ENCODE results near the gene LGALS3. TPM values are rescaled to one million over a fixed set of nuclear protein-coding genes. Genes with fewer than 3 reads are reported as not detected.

The LGALS3 gene
- total RNA-seq, 2 experiments from 2014 or later: 6.5 to 7.8 TPM

DNA sequence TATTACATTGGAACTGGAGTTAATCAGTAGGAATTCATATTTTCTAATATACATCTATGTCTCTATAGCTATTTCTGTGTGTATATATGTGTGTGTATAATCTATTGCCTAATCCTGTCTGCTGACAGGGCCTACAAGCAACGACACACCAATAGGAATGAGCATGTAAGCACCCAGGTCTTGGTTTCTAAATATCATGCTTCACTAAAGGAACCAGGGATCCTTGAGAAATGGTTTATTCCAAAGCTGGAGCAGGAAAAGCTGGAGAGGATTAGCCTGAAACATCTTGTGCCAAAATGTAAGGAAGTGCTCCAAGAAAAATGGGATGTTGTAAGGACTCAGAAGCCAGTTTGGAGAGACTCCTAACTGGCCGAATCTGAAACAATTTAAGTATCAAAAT lies 29.3 kb upstream of the LGALS3 start:
- H3K36me3 Mint-ChIP-seq (ENCODE audit: low read depth): no peaks in the 10 kb centered on the region
- H3K27me3 Mint-ChIP-seq: no peaks in the 10 kb centered on the region
- ChIA-PET CTCF (no interaction called here), POLR2A (no interaction called here)
- intact Hi-C loops (cut with DNase I, micrococcal nuclease): loop anchor here in 1 of 2 experiments (5.0 to 10.0 kb wide), 2 partner anchors 275 to 333 kb away; no protein-coding TSS in a partner anchor
- DNase-seq (no peak), ATAC-seq (no peak)
- no peak overlapping the region for H3K27ac Mint-ChIP-seq
- peaks cover 47% of the 10 kb centered on the region for H3K4me1 Mint-ChIP-seq
- H3K9me3 Mint-ChIP-seq (ENCODE audit: low read depth): peaks cover 2% of the 10 kb centered on the region
- H3K4me3 Mint-ChIP-seq: no peak overlapping the region

- H3K4me3 Mint-ChIP-seq: no peak overlapping the region
These were observed 27.4 kb upstream of the LGALS3 start for GRCh38 chr14:55101698-55102097.

DNA sequence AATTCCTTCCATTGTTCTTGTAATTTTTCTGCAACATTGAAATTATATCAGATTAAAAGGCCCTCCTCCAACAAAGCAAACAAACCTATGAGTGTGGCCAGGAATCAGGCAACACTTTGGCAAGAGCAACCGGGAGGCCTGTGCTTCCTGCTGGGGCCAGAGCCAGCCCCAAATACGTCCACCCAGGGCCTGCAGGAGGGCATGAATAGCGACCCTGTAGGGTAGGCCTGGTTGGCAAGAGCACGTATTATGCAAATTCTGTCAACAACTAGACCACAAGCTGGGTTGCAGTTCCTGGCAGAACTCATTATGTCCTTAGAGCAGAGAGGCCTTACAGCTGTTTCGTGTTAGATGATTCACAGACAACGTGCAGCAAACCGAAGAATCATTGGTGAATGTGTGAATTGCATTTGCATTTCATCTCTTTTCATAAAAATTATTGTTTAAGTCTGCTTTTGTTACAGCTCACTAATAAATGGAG lies 26.9 kb upstream of the LGALS3 start:
- Mint-ChIP-seq H3K4me1 (peaks cover 43% of the 10 kb centered on the region), H3K27ac (peak overlapping the region; percentile 89), H3K4me3 (peak overlapping the region; percentile 49)

More at GRCh38 chr14:55101698-55102097, 27.4 kb upstream of the LGALS3 start:
- H3K4me1 Mint-ChIP-seq: peaks cover 47% of the 10 kb centered on the region
- ChIA-PET CTCF (interaction anchor here (1.5 to 2.4 kb wide), 3 partner anchors 8 to 50 kb away, joined by 4 to 8 read pairs (median 5); partner anchors contain the start of gene MAPK1IP1L), POLR2A (interaction anchor here (0.7 to 1.0 kb wide), 2 partner anchors 50 to 220 kb away, joined by 3 read pairs; partner anchors contain the start of gene MAPK1IP1L)
- no peaks in the 10 kb centered on the region for H3K36me3 Mint-ChIP-seq (ENCODE audit: low read depth)
- intact Hi-C loops (cut with DNase I, micrococcal nuclease): no loop called here
- DNase-seq: no peak
- H3K27ac Mint-ChIP-seq: no peak overlapping the region
- no peak for ATAC-seq
- no peaks in the 10 kb centered on the region for H3K27me3 Mint-ChIP-seq
- peaks cover 2% of the 10 kb centered on the region for H3K9me3 Mint-ChIP-seq (ENCODE audit: low read depth)

GRCh38 chr14:55103005-55103640 lies 25.9 kb upstream of the LGALS3 start:
- ChIA-PET POLR2A (no interaction called here), CTCF (interaction anchor here (0.8 to 2.4 kb wide), 7 partner anchors 9 to 56 kb away, joined by 3 to 8 read pairs (median 4); partner anchors contain the start of gene MAPK1IP1L)
- Mint-ChIP-seq H3K4me3 (peak overlapping the region; percentile 49), H3K9me3 (ENCODE audit: low read depth) (peaks cover 2% of the 10 kb centered on the region), H3K36me3 (ENCODE audit: low read depth) (no peaks in the 10 kb centered on the region), H3K27ac (peak overlapping the region; percentile 89), H3K27me3 (no peaks in the 10 kb centered on the region), H3K4me1 (peaks cover 42% of the 10 kb centered on the region)
- peak; percentile 66 for DNase-seq
- intact Hi-C loops (cut with DNase I, micrococcal nuclease): loop anchor here in 1 of 2 experiments (1.0 kb wide), 1 partner anchor 88 kb away; the partner anchor contains the start of gene DLGAP5
- peak; percentile 69 for ATAC-seq

More for the DNA sequence above, 26.9 kb upstream of the LGALS3 start:
- intact Hi-C loops (cut with DNase I, micrococcal nuclease): no loop called here
- peak; percentile 72 for DNase-seq
- peaks cover 2% of the 10 kb centered on the region for H3K9me3 Mint-ChIP-seq (ENCODE audit: low read depth)
- H3K27me3 Mint-ChIP-seq: no peaks in the 10 kb centered on the region
- ChIA-PET CTCF (interaction anchor here (0.7 to 2.4 kb wide), 6 partner anchors 8 to 344 kb away, joined by 3 to 8 read pairs (median 4); partner anchors contain the start of gene MAPK1IP1L), POLR2A (interaction anchor here (0.6 to 1.0 kb wide), 4 partner anchors 51 to 221 kb away, joined by 3 to 5 read pairs (median 4); partner anchors contain the start of gene MAPK1IP1L)
- no peaks in the 10 kb centered on the region for H3K36me3 Mint-ChIP-seq (ENCODE audit: low read depth)
- peak; percentile 62 for ATAC-seq

DNA sequence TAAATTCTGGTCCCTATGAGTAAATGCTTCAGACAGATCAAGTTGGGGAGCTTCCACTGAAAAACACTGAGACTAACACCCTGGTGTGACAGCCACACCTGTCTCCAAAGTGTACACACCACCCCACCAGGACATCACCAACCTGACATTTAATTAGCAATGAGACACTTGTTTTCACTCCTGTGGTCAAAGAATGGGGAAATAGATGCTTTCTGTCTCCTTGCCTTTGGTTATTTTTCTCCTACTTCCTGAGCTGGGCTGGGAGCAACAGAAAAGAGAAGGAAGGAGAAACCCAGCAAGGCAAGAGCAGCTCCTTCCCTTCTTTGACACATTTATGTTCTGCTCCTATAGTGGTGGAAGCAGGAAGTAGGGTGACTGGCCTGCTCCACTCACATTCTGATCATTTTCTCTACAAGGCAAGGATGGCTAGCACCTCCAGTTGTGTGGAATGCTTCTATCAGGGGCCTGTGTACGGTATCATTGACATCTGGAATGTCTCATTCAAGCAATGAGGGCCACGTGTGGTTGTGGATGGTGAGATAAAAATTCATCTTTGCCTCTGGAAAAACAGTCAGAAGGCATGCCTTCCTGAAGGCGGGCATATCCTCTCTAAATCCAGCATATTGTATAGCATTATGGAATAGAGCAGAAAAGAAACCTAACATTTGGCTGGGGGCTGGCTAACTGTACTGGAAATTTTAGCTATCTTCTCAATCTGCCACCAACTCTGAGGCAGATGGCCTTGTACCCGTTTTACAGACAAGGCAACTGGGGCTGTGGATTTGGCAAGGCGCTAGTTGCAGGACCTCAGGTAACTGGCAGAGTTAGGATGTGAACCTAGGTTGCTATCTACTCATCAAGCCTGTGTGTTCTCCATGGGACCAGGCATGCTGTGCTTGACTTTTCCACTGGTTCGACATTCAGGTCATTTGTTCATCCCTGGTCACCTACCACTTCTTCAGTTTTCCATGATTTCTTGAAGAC lies 24.8 kb upstream of the LGALS3 start:
- Mint-ChIP-seq H3K4me1 (peaks cover 42% of the 10 kb centered on the region), H3K9me3 (ENCODE audit: low read depth) (peaks cover 2% of the 10 kb centered on the region), H3K36me3 (ENCODE audit: low read depth) (no peaks in the 10 kb centered on the region), H3K27ac (peak overlapping the region; percentile 60), H3K4me3 (no peak overlapping the region), H3K27me3 (no peaks in the 10 kb centered on the region)
- intact Hi-C loops (cut with DNase I, micrococcal nuclease): loop anchor here in 1 of 2 experiments (1.0 kb wide), 1 partner anchor 87 kb away; the partner anchor contains the start of gene DLGAP5
- ChIA-PET CTCF (interaction anchor here (0.6 to 1.1 kb wide), 2 partner anchors 35 to 52 kb away, joined by 3 read pairs; no protein-coding TSS in a partner anchor), POLR2A (interaction anchor here (0.5 kb wide), 1 partner anchor 85 kb away, joined by 4 read pairs; no protein-coding TSS in a partner anchor)
- no peak for DNase-seq
- ATAC-seq: no peak

- ChIA-PET CTCF (interaction anchor here (0.7 kb wide), 1 partner anchor 51 kb away, joined by 3 read pairs; no protein-coding TSS in a partner anchor), POLR2A (no interaction called here)
- intact Hi-C loops (cut with DNase I, micrococcal nuclease): no loop called here
- no peaks in the 10 kb centered on the region for H3K36me3 Mint-ChIP-seq (ENCODE audit: low read depth)
- no peak overlapping the region for H3K4me3 Mint-ChIP-seq
- DNase-seq (no peak), ATAC-seq (no peak)
- no peaks in the 10 kb centered on the region for H3K27me3 Mint-ChIP-seq
- H3K27ac Mint-ChIP-seq: no peak overlapping the region
- peaks cover 2% of the 10 kb centered on the region for H3K9me3 Mint-ChIP-seq (ENCODE audit: low read depth)
- peaks cover 42% of the 10 kb centered on the region for H3K4me1 Mint-ChIP-seq
These were observed 23.1 kb upstream of the LGALS3 start for GRCh38 chr14:55105991-55106390.

GRCh38 chr14:55107766-55108554 lies 21.1 kb upstream of the LGALS3 start:
- ChIA-PET CTCF (interaction anchor here (0.6 to 1.9 kb wide), 5 partner anchors 9 to 772 kb away, joined by 3 to 6 read pairs (median 3); partner anchors contain the start of genes SOCS4 and WDHD1), POLR2A (interaction anchor here (0.6 kb wide), 1 partner anchor 10 kb away, joined by 5 read pairs; no protein-coding TSS in a partner anchor)

DNA sequence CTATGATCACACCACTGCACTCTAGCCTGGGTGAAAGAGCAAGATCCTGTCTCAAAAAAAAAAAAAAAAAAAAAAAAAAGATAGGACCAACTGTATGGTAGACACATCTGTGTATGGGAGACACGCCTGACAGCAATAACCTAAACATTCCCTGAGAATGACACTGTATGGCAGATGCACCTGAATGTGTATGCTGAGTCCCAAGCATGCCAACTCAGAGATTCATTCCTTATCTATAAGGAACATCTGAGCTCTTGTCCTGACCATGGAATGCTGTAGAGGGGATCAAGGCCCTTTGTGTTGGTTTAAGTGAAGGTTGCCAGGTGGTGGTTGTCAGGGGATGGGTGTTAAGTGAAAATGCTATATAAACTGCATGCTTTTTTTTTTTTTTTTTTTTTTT lies 19.2 kb upstream of the LGALS3 start:
- no peak overlapping the region for H3K4me3 Mint-ChIP-seq
- no peaks in the 10 kb centered on the region for H3K36me3 Mint-ChIP-seq (ENCODE audit: low read depth)
- ChIA-PET CTCF (interaction anchor here (0.6 kb wide), 1 partner anchor 12 kb away, joined by 3 read pairs; no protein-coding TSS in a partner anchor), POLR2A (interaction anchor here (0.6 kb wide), 1 partner anchor 38 kb away, joined by 3 read pairs; no protein-coding TSS in a partner anchor)
- no peaks in the 10 kb centered on the region for H3K27me3 Mint-ChIP-seq
- DNase-seq (no peak), ATAC-seq (no peak)
- H3K27ac Mint-ChIP-seq: no peak overlapping the region
- peaks cover 16% of the 10 kb centered on the region for H3K4me1 Mint-ChIP-seq
- no peaks in the 10 kb centered on the region for H3K9me3 Mint-ChIP-seq (ENCODE audit: low read depth)
- intact Hi-C loops (cut with DNase I, micrococcal nuclease): no loop called here

More at GRCh38 chr14:55107766-55108554, 21.1 kb upstream of the LGALS3 start:
- peak overlapping the region; percentile 73 for H3K27ac Mint-ChIP-seq
- peaks cover 2% of the 10 kb centered on the region for H3K9me3 Mint-ChIP-seq (ENCODE audit: low read depth)
- peaks cover 32% of the 10 kb centered on the region for H3K4me1 Mint-ChIP-seq
- peak; percentile 59 for DNase-seq
- H3K36me3 Mint-ChIP-seq (ENCODE audit: low read depth): no peaks in the 10 kb centered on the region
- intact Hi-C loops (cut with DNase I, micrococcal nuclease): no loop called here
- peak overlapping the region; percentile 19 for H3K4me3 Mint-ChIP-seq
- ATAC-seq: peak; percentile 94
- H3K27me3 Mint-ChIP-seq: no peaks in the 10 kb centered on the region

DNA sequence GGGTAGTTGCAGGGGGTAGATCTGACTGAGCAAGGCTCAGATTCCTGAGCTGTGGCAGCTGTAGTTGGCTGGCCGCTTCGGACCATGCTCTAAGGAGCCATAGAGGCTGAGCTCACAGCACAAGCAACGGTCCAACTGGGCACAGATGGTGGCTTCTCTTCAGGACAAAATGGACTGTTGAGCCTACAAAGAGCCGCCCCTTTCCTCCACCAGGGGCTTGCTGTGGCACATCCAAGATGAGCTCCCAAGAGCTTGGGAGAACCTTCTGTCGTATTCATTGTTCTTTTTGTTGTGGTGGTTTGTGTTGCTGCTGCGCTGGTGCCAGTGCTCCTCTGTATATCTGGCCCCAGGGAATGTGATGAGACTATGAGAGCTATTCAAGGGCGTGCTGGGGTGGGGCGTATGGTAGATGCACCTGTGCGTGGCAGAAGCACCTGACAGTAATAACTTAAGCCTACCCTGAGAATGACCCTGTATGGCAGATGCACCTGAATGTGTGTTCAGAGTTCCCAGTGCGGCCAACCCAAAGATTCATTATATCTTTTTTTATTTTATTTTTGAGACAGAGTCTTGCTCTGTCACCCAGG lies 17.8 kb upstream of the LGALS3 start:
- no peaks in the 10 kb centered on the region for H3K27me3 Mint-ChIP-seq
- H3K9me3 Mint-ChIP-seq (ENCODE audit: low read depth): no peaks in the 10 kb centered on the region
- intact Hi-C loops (cut with DNase I, micrococcal nuclease): no loop called here
- ChIA-PET POLR2A (no interaction called here), CTCF (interaction anchor here (0.6 kb wide), 1 partner anchor 32 kb away, joined by 3 read pairs; no protein-coding TSS in a partner anchor)
- ATAC-seq (no peak), DNase-seq (no peak)
- H3K27ac Mint-ChIP-seq: no peak overlapping the region
- H3K4me3 Mint-ChIP-seq: no peak overlapping the region
- peaks cover 16% of the 10 kb centered on the region for H3K4me1 Mint-ChIP-seq
- H3K36me3 Mint-ChIP-seq (ENCODE audit: low read depth): no peaks in the 10 kb centered on the region

DNA sequence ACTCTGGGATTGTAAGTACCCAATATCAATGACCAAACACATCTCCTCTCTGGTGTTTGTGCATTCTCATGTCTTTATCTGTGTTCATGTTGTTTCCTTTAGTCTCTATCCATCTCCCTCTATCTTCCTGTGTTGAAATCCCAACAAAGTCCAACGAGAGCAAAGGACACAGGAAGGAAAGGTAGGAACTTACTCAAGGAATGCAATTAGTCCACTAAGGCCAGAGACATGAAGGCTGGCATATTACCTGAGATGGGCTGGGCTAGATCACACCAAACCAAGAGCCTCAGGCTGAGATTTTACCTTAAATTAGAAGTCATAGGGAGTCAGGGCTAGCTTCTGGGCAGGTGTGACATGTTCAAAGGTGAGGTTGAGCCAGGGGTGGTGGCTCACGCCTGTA lies 14.3 kb upstream of the LGALS3 start:
- H3K27me3 Mint-ChIP-seq: no peaks in the 10 kb centered on the region
- ChIA-PET POLR2A (interaction anchor here (0.8 kb wide), 1 partner anchor 521 kb away, joined by 3 read pairs; no protein-coding TSS in a partner anchor), CTCF (interaction anchor here (0.7 kb wide), 1 partner anchor 430 kb away, joined by 3 read pairs; no protein-coding TSS in a partner anchor)
- intact Hi-C loops (cut with DNase I, micrococcal nuclease): no loop called here
- DNase-seq (no peak), ATAC-seq (no peak)
- H3K36me3 Mint-ChIP-seq (ENCODE audit: low read depth): no peaks in the 10 kb centered on the region
- H3K27ac Mint-ChIP-seq: no peak overlapping the region
- no peaks in the 10 kb centered on the region for H3K4me1 Mint-ChIP-seq
- H3K9me3 Mint-ChIP-seq (ENCODE audit: low read depth): no peaks in the 10 kb centered on the region
- no peak overlapping the region for H3K4me3 Mint-ChIP-seq

Measured in activated CD4-positive, alpha-beta T cell treated with anti-CD3 and anti-CD28 coated beads for 36 hours (primary cell).